Adipose tissue (tissue), 3 donors: ENCODE data around the gene KLF13. TPM values are rescaled to one million over a fixed set of nuclear protein-coding genes. Genes with fewer than 3 reads are reported as not detected.

Experiments
- H3K27ac ChIP-seq: one replicate; pipeline ENCODE4 v1.5.1; 2013; ENCODE audit warnings: low read depth, low read length
- WGBS, 3 donors: extraction: QIAGEN DNeasy Blood & Tissue Kit; methylation state at CpG; one replicate each; pipeline ENCODE4 v1.1.7; 2013; 5-methylcytosine and 5-hydroxymethylcytosine counted together
- polyA plus RNA-seq, 3 donors: library from polyadenylated mRNA; stranded (reverse); fragments of 200-250 nt; gene quantifications; one replicate each; pipeline ENCODE4 v1.2.3, GENCODE V29; 2013
- donor health status: healthy with polysubstance abuse.
- donor health status: Bipolar disorder and iron deficiency.
- donor health status: healthy.

Gene KLF13
- polyA plus RNA-seq, 3 donors = 44.3 to 74.0 (median 46.9) TPM

DNA sequence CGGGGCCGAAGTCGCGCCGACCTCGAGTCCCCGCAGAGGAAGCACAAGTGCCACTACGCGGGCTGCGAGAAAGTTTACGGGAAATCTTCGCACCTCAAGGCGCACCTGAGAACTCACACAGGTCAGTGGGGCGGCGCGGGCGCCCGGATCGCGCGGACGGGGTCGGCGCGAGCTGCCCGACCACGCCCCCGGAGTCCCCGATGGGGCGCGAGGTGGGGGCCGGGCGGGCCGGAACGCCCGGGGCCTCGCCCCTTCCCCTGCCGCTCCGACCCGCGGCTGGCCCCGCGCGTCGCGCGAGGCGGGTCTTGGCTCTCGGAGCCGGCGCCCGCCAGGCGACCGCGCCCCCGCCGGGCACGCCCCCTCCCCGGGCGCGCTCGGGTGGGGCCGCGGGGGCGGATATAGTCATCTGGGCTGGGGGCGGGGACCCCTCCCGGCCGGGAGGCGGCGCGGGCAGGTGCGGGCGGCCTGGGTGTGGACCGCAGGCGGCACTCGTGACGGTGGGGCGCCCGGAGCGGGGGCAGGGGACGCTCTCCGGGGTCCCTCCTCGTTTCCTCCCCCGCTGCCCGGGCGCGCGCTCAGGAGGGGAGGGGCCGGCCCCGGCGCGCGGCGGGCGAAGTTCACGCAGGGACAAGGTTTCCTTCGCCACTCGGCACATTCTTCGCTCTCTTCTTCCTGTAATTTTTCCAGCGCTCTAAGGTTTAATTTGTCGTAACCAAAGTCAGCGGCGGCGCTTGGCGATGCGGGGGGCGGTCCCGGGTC, 1.2 kb downstream of the KLF13 start:
- peak overlapping the region; percentile 95 for H3K27ac ChIP-seq
- WGBS, 3 donors = 0 to 1% (median 1%) methylated on average over 65 to 105 of the region's 108 CpGs

GRCh38 chr15:31328428-31328968, 1.9 kb downstream of the KLF13 start:
- peak overlapping the region; percentile 95 for H3K27ac ChIP-seq
- WGBS, 3 donors = 0 to 1% (median 0%) methylated on average over 34 to 35 of the region's 35 CpGs

- no peak overlapping the region for H3K27ac ChIP-seq
- WGBS, 3 donors = 6 to 19% (median 19%) methylated on average over 29 of the region's 29 CpGs
Observed at GRCh38 chr15:31328969-31329639, 2.5 kb downstream of the KLF13 start.

DNA sequence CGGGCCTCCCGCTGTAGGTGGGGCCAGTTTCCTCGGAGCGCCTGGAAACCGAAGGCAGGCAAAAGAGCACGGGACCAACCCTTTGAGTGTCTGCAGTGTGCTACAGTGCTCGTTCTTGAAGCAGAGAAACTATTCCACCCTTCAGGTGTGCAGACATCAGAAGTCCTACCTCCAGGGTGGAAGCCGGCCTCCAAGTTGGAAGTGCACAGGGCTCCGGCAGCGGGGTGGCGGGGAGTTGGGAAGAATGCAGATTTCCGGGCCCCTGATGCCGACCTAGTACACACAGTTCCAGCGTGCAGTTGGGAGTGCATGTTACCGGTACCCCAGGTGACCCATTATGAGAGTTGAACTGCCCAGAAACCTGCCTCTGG, 3.0 kb downstream of the KLF13 start:
- WGBS, 3 donors = 20 to 63% (median 52%) methylated on average over 15 of the region's 15 CpGs

GRCh38 chr15:31330111-31330785, 3.6 kb downstream of the KLF13 start:
- H3K27ac ChIP-seq = no peak overlapping the region
- WGBS, 3 donors = 42 to 59% (median 53%) methylated on average over 10 of the region's 10 CpGs

More for the DNA sequence above, 3.0 kb downstream of the KLF13 start:
- H3K27ac ChIP-seq = no peak overlapping the region

GRCh38 chr15:31330836-31331235, 4.2 kb downstream of the KLF13 start:
- H3K27ac ChIP-seq = no peak overlapping the region
- WGBS, 3 donors = 53 to 73% (median 63%) methylated on average over 4 of the region's 4 CpGs

DNA sequence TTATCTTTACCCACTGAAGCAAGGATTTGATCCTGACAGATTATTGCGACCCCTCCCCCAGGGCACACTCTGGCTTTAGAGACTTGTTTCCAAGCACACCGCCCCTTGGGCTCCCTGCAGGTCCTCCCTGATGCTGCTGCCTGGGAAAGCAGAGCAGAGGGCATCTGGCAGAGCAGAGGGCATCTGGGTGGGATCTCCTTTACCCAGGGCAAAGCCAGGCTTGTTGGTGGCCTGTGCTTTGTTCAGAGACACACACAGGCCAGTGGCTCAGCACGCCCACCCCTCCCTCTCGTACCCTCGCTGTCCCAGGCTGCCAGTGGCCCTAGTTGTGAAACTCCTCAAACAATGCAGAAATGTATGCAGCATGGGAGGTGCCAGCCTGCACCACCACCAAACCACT, 4.8 kb downstream of the KLF13 start:
- H3K27ac ChIP-seq = no peak overlapping the region
- 64 to 74% (median 67%) methylated on average over 5 of the region's 5 CpGs for WGBS, 3 donors

DNA sequence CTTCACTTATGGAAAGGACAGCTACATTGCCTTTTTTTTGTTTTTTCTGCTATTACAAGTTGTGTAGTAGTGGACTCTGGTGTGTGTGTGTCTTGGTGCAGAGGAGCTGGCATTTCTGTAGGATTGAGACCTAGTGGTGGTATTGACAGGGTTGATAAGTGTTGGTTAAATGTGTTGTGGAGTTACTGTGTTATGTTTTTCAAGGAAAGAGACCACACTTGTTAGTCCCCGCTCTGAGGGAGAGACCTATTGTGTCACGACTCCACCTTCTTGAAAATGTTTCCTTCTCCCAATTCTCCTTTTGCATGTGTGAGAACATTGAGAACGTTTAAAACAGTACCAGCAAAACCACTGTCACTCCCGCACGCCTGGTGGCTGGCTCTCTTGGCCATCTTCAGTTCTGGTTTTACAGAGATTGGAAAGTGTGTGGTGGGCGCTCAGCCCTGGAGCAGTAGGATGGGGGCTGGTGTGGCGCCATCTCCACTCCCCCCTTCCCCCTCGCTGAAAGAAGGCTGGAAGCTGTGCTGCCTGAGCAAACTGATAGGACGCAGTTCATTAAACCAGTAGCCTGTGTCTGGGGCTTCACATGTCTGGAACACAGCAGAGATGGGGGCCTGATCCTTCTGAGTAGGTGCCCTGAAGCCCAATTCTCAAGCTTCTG, 5.5 kb downstream of the KLF13 start:
- no peak overlapping the region for H3K27ac ChIP-seq
- WGBS, 3 donors = 57 to 60% (median 59%) methylated on average over 9 of the region's 9 CpGs

- no peak overlapping the region for H3K27ac ChIP-seq
- WGBS, 3 donors = 67 to 96% (median 89%) methylated on average over 1 of the region's 1 CpG
Observed at GRCh38 chr15:31332681-31333071, 6.0 kb downstream of the KLF13 start.

- whole genome bisulfite sequencing, 3 donors = 31 to 90% (median 87%) methylated on average over 4 of the region's 4 CpGs
- H3K27ac ChIP-seq = no peak overlapping the region
Observed at GRCh38 chr15:31333119-31333518, 6.5 kb downstream of the KLF13 start.

GRCh38 chr15:31333820-31334219, 7.2 kb downstream of the KLF13 start:
- no peak overlapping the region for H3K27ac ChIP-seq

DNA sequence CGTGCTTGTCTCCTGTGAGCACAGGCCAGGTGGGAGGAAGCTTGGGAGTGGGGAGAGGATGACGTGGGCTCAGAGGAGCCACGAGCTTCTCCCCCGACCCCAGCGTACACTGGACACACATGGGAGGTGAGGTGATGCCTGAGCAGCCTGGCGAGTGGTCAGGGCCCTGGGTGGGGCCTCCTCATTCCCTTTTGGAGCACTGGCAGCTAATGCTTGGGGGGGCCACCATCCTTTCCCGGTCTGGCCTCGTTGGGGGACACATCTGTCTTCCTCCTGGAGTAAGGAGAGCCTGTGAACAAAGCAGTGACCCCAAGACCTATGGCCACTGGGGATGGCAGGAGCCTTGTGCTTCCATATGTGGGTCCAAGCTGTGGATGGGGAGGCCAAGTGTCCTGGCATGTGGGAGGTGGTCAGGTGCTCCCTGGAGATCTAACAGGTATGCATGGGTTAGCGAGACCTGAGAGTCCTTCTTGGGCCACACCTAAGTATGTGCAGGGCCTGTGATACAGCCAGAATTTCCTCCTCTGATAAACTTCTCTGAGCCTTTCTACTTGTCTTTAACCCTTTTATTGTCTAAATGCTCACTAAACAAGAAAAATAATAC, 9.5 kb downstream of the KLF13 start:
- no peak overlapping the region for H3K27ac ChIP-seq
- WGBS, 3 donors = 67 to 75% (median 73%) methylated on average over 9 of the region's 9 CpGs

More at GRCh38 chr15:31333820-31334219, 7.2 kb downstream of the KLF13 start:
- WGBS, 3 donors = 89 to 97% (median 97%) methylated on average over 3 of the region's 3 CpGs

DNA sequence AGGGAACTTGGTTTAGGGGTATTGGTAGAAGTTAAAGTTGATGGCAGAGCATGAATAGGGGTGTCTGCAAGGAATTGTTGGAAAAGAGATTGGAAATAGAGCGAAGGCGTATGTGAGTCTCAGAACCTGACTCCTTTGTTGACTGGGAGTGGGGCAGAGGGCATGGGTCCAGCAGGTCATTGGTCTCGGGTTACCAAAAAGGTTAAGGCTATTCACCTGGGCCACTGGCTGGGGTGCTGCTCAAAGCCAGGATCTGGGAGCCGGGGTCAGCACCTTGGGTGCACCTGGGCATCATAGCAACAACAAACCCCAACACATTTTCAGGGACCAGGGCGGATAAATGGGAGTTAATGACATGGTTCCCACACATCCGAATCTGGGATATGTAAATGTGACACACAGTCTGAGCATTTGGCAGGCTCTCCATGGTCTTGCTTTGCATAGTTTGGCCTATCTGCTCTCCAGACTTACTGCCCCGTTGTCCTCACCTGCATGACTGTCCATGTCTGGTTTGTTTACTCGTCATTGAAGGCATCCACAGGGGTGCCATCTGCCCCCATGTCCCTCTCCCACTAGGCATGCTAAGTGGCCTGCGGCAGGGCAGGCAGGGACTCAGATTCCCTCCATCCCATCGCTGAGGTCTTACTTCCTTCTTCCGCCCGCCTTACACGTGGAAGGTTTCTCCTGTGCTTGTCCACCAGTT, 10.1 kb downstream of the KLF13 start:
- 71 to 78% (median 77%) methylated on average over 13 of the region's 13 CpGs for WGBS, 3 donors
- H3K27ac ChIP-seq = no peak overlapping the region

- WGBS, 3 donors = 70 to 77% (median 76%) methylated on average over 12 of the region's 12 CpGs
- H3K27ac ChIP-seq = no peak overlapping the region
Observed at GRCh38 chr15:31337352-31338031, 10.9 kb downstream of the KLF13 start.

DNA sequence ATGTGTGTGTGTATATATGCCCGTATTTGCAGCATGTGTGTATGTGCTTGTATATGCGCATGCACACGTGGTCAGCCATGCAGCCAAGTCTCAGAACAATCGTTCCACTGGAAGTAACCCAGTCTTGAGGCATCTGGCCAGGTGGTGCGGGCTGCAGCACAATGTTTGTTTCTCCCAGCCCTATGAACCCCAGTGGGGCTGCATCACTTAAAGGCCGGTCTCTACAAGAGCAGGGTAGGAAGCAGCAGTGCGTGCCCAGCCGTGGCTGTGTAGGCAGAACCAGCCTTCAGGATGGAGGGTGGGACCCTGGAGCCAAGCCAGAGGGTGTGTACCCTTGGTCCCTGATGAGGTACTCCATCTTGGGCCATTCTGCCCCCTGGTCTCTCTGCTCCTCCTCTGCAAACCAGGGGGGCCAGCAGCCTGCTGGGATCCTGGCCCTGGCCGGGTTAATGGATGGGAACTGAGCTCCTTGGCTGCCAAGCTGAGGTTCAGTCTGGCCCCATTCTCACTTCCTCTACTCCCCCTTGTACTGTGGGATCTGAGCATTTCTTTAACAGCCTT, 11.8 kb downstream of the KLF13 start:
- peak overlapping the region; percentile 30 for H3K27ac ChIP-seq
- WGBS, 3 donors = 20 to 39% (median 22%) methylated on average over 9 of the region's 9 CpGs

DNA sequence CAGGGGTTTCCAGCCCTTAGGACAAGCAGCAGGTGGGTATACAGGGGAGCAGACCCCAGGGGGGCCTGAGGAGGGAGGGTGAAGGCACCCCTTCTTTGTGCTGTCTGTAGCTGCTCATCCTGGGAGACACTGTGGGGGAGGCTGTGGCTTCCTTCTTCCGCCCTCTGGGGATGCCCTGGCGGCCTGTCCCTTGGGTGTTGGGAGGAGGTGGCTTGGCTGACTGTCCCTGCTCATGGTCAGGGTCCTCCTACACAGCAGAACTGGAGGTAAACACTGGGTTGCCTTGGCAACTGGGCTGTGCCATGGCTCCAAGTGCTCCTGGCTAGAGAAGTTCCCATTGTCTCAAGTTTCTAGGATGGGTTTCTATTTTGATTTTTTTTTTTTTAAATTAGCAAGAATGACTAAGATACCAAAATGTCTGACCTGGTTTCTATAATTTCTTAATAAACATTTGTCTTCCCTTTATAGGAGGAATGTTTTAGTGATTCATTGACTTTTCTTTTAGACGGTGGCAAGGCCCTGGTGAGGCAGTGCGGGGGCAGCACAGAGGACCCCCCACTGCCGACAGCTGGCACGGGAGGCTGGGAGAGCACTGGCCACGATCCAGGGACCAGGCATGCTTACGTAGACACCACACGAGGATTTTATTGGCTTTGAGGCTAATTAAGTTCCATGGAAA, 12.4 kb downstream of the KLF13 start:
- peak overlapping the region; percentile 48 for H3K27ac ChIP-seq
- 17 to 41% (median 37%) methylated on average over 9 of the region's 9 CpGs for WGBS, 3 donors
